Measurements from ENCODE around the gene LRRC32. TPM values are rescaled to one million over a fixed set of nuclear protein-coding genes. Genes with fewer than 3 reads are reported as not detected.
A peak's percentile ranks its signal among the peaks of the same experiment; 100 is the strongest.

Gene LRRC32
- total RNA-seq, 1 donor from 2014 or later, result 43.2 TPM

DNA sequence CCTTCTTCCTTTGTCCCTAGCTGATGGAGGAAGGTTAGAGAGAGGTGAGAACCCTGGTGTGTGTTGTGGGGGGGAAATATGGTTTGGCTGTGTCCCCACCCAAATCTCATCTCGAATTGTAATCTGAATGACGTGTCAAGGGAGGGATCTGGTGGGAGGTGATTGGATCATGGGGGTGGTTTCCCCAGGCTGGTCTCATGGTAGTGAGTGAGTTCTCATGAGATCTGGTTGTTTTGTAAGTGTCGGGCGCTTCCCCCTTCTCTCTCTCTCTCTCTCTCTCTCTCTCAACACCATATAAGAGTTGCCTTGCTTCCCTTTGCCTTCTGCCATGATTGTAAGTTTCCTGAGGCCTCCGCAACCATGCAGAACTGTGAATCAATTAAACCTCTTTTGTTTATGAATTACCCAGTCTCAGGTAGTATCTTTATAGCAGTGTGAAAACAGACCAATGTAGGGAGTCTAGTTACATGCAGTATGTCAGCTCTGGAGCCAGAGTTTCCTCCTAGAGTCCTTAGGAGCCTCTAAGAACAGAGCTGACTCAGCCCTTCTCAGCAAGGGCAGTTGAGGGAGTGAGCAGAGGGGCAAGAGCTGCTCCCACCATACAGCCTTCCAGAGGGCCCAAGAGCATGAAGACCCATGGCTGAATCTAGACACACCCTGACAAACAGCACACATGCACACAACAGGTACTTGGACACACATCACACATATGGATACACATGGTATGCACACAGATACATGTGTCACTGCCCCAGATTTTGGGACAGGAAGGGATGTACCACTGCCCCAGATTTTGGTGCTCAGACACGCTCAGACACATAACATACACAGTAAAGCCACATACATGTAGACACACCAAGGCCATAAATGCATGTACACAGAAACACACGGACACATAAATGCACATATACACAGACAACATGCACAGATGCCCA is 12.9 kb upstream of the LRRC32 start:
- H3K36me3 Mint-ChIP-seq, result no peaks in the 10 kb centered on the region
- H3K4me3 Mint-ChIP-seq, result no peak overlapping the region
- no peaks in the 10 kb centered on the region for H3K9me3 Mint-ChIP-seq
- TF ChIP-seq, protein P1, sequence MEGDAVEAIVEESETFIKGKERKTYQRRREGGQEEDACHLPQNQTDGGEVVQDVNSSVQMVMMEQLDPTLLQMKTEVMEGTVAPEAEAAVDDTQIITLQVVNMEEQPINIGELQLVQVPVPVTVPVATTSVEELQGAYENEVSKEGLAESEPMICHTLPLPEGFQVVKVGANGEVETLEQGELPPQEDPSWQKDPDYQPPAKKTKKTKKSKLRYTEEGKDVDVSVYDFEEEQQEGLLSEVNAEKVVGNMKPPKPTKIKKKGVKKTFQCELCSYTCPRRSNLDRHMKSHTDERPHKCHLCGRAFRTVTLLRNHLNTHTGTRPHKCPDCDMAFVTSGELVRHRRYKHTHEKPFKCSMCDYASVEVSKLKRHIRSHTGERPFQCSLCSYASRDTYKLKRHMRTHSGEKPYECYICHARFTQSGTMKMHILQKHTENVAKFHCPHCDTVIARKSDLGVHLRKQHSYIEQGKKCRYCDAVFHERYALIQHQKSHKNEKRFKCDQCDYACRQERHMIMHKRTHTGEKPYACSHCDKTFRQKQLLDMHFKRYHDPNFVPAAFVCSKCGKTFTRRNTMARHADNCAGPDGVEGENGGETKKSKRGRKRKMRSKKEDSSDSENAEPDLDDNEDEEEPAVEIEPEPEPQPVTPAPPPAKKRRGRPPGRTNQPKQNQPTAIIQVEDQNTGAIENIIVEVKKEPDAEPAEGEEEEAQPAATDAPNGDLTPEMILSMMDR (IDR thresholded peaks at IDR 0.05; ENCODE audit: unreplicated experiment), result no peak
- H3K27me3 Mint-ChIP-seq (ENCODE audit: low read depth), result peaks cover 9% of the 10 kb centered on the region
- no peak for DNase-seq (ENCODE audit: low spot score in 2 of 2, unreplicated experiment in 2 of 2)
- H3K27ac Mint-ChIP-seq, result no peak overlapping the region
- peaks cover 5% of the 10 kb centered on the region for H3K4me1 Mint-ChIP-seq

DNA sequence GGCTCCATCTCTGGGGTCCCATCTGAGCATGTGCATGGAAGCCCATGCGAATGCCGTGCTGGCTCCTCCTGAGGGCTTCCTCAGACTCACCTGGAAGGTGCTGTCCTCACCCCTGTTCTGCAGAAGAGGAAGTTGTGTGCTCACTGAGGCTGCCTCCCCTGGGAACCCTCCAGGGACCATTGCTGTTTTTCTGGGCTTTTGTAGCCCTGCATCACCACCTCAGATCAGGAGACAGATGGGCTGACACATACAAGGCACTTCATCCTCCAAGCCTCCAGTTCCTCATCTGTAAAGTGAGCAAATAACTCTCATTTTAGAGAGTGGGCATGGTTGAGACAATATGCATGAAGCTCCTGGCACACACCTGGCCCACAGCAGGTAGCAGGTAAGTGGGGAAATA is 12.1 kb upstream of the LRRC32 start:
- Mint-ChIP-seq H3K4me3 (no peak overlapping the region), H3K4me1 (peaks cover 5% of the 10 kb centered on the region), H3K27me3 (ENCODE audit: low read depth) (peaks cover 9% of the 10 kb centered on the region), H3K9me3 (no peaks in the 10 kb centered on the region), H3K27ac (no peak overlapping the region), H3K36me3 (no peaks in the 10 kb centered on the region)
- TF ChIP-seq, protein P1 (IDR thresholded peaks at IDR 0.05; ENCODE audit: unreplicated experiment), result no peak
- no peak for DNase-seq (ENCODE audit: low spot score in 2 of 2, unreplicated experiment in 2 of 2)

DNA sequence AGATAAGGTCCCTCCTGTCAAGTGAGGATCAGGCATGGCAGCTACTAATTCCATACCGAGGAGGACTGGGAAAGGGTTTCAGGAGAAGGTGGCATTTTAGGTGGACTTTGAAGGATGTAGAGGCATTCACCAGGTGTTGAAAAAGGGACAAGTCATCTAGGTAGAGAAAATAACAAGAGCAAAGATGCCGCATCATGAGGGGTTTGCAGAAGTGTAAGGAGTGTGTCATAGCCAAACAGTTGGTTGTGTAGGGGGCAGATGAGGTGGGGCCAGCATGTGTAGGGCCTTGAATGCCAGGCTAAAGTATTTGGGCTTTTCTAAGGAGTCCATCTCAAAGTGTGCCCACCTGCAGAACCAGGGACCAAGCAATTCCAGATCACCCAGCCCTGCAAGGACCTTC is 11.6 kb upstream of the LRRC32 start:
- no peaks in the 10 kb centered on the region for H3K9me3 Mint-ChIP-seq
- H3K27me3 Mint-ChIP-seq (ENCODE audit: low read depth), result peaks cover 9% of the 10 kb centered on the region

DNA sequence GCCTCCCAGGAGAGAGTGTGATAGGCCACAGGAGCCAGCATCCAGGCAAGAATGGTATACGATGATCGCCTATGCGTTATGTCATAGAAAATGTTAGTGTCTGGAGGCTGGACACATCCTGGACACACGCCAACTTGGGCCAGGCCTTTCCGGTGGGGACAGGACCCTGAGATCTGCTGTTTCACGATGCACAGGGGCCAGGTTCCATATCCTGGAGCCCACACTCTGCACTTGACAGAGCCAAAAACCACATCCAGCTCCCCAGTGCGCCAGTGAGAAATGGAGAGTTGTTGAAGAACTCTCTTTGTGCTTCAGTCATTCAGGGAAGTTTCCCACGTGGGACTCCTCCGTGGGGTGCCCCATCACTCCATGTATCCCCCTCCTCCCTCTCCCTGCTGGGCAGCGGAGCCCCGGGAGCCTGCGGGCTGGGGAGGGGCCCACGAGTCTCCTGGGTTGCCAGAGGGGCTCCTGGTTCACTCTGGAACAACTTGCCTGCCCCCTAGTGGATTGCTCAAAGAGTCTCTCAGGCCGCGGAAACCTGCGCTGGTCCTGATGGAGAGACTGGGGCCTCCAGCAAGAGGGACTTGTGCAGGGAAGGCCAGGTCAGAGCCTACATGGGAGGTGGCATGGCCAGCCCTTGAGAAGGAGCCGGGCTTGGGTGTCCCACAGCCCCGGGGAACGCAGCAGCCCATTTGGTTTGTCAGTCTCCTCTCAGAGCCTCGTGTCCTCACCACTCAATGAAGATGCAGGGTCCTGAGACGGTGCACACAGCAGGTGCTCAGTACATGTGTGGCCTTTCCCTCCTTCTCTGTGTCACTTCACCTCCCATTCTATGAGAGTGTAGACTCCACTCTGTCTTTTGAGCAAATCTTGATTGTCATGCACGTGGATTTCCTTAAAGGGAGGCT is 10.2 kb upstream of the LRRC32 start:
- no peaks in the 10 kb centered on the region for H3K9me3 Mint-ChIP-seq
- peaks cover 2% of the 10 kb centered on the region for H3K4me1 Mint-ChIP-seq
- TF ChIP-seq, protein P1 (IDR thresholded peaks at IDR 0.05; ENCODE audit: unreplicated experiment), result peak; percentile 76
- no peak overlapping the region for H3K27ac Mint-ChIP-seq
- no peak overlapping the region for H3K4me3 Mint-ChIP-seq
- DNase-seq (ENCODE audit: low spot score in 2 of 2, unreplicated experiment in 2 of 2), result peak; percentile 58 to 80
- peaks cover 9% of the 10 kb centered on the region for H3K27me3 Mint-ChIP-seq (ENCODE audit: low read depth)
- H3K36me3 Mint-ChIP-seq, result no peaks in the 10 kb centered on the region

More for the DNA sequence above, 11.6 kb upstream of the LRRC32 start:
- Mint-ChIP-seq H3K4me1 (peaks cover 2% of the 10 kb centered on the region), H3K27ac (no peak overlapping the region), H3K4me3 (no peak overlapping the region), H3K36me3 (no peaks in the 10 kb centered on the region)
- TF ChIP-seq, protein P1 (IDR thresholded peaks at IDR 0.05; ENCODE audit: unreplicated experiment), result no peak
- no peak for DNase-seq (ENCODE audit: low spot score in 2 of 2, unreplicated experiment in 2 of 2)

DNA sequence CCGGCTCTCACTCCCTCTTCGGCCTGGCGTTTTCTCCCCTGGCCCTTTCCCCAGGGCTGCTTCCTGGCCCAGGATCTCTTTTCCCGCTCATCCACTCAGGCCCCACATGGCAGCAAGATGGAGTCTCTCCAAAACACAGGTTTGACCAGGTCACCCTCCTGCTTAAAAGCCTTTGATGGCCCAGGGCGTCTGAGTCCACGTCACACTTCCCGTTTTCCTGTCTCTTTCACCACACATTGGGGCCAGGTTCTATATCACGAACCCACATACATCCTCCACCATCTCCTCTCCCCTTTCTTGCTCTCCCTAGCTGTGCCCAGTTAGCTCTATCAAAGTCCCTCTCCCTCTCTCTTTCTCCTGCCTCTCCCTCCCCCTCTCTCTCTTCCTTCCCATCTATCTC is 7.8 kb upstream of the LRRC32 start:
- no peaks in the 10 kb centered on the region for H3K36me3 Mint-ChIP-seq
- H3K27ac Mint-ChIP-seq, result no peak overlapping the region
- no peaks in the 10 kb centered on the region for H3K4me1 Mint-ChIP-seq
- no peak overlapping the region for H3K4me3 Mint-ChIP-seq
- no peaks in the 10 kb centered on the region for H3K9me3 Mint-ChIP-seq
- DNase-seq (ENCODE audit: low spot score in 2 of 2, unreplicated experiment in 2 of 2), result no peak
- H3K27me3 Mint-ChIP-seq (ENCODE audit: low read depth), result peaks cover 9% of the 10 kb centered on the region
- TF ChIP-seq, protein P1 (IDR thresholded peaks at IDR 0.05; ENCODE audit: unreplicated experiment), result no peak

All from mesothelial cell of epicardium (in vitro differentiated cells).